Ovary (tissue), 9 donors: ENCODE data around the gene STYXL1. TPM values are rescaled to one million over a fixed set of nuclear protein-coding genes. Genes with fewer than 3 reads are reported as not detected.

ENCODE experiments used
- DNase-seq, 5 donors: peaks; one replicate each; pipeline ENCODE4 v3.0.0-alpha.2; 2019 to 2020
- H3K27ac ChIP-seq, 2 donors: fragments of 200-600 bp; one replicate each; pipeline versions ENCODE4 v1.5.1 to v1.8.0; 2019 to 2022
- H3K27me3 ChIP-seq: fragments of 200-600 bp; one replicate; pipeline ENCODE4 v1.8.0; 2022
- H3K36me3 ChIP-seq: fragments of 200-600 bp; sonication (generic); one replicate; pipeline ENCODE4 v1.5.1; 2019
- H3K4me1 ChIP-seq: one replicate; pipeline ENCODE4 v1.8.1; 2013; ENCODE audit warnings: mild to moderate bottlenecking, moderate library complexity; ENCODE audit not compliant: insufficient read depth
- H3K4me3 ChIP-seq: fragments of 200-600 bp; sonication (generic); one replicate; pipeline ENCODE4 v1.5.1; 2017
- H3K9me3 ChIP-seq, 2 donors: fragments of 200-600 bp in 1 of 2; sonication (generic) in 1 of 2; one replicate each; pipeline versions ENCODE4 v1.5.1 to v1.8.1; 2013 to 2019; ENCODE audit warnings: mild to moderate bottlenecking in 1 of 2, moderate library complexity in 1 of 2
- CTCF ChIP-seq, 3 donors: fragments of 450-650 bp in 2 of 3; fragments of 200-600 bp in 1 of 3; IDR thresholded peaks; one replicate each; pipeline versions ENCODE4 v1.5.1 to v1.8.0; 2016 to 2022; ENCODE audit warnings: antibody characterized with exemption in 3 of 3, mild to moderate bottlenecking in 1 of 3
- EP300 ChIP-seq: sonication (generic); formaldehyde crosslinking; IDR thresholded peaks from one replicate; pipeline ENCODE4 v1.6.1; 2017; ENCODE audit warnings: antibody characterized with exemption
- POLR2A ChIP-seq: fragments of 450-650 bp; IDR thresholded peaks from one replicate; pipeline ENCODE4 v1.6.1; 2017; ENCODE audit warnings: antibody characterized with exemption, mild to moderate bottlenecking, moderate library complexity
- WGBS, 3 donors: extraction: QIAGEN DNeasy Blood & Tissue Kit in 1 of 3; methylation state at CpG; one replicate each; pipeline versions ENCODE4 v1.1.5 to v1.1.7; 2013 to 2017; 5-methylcytosine and 5-hydroxymethylcytosine counted together
- intact Hi-C, 4 donors: fragments of 100-400 bp; cut with DNase I; formaldehyde crosslinking; loops; one replicate each; pipeline versions ENCODE4 v1.11.0 to v1.15.1; 2022 to 2023
- polyA plus RNA-seq, 2 donors: library from polyadenylated mRNA; stranded (reverse); fragments of 200-250 nt in 1 of 2; fragments of 350-450 nt in 1 of 2; fragmentation: Illumina TruSeq in 1 of 2; extraction: RNeasy Lipid Tissue Mini Kit (QIAGEN cat#74804) in 1 of 2; gene quantifications; one replicate each; pipeline ENCODE4 v1.2.3, GENCODE V29; 2013 to 2014
- total RNA-seq, 7 donors: library from RNA; depleted of rRNA in 2 of 7; stranded (reverse); fragments of >200 nt in 2 of 7; fragmentation: NEBNext Ultra II Directional in 3 of 7; extraction: Animal tissue kit (Norgen Biotek cat#: 25700) in 3 of 7; gene quantifications; one replicate each; pipeline versions ENCODE4 v1.1.0 to v1.2.4, GENCODE V29; 2016 to 2023
- donor health status: DM: no; HTN: no; CAD: no; lungs with moderate emphysema.
- donor health status: DM: no; HTN: no; CAD: no.
- donor health status: Bipolar disorder and iron deficiency.
- donor health status: DM: yes; HTN: yes; CAD: no.
- donor health status: DM: no; HTN: no; CAD: no.
- donor health status: DM: yes; HTN: yes; CAD: no.

The STYXL1 gene
- total and polyA plus RNA-seq, 9 donors = 15.7 to 39.9 (median 31.2) TPM

GRCh38 chr7:76050545-76050944 lies 2.7 kb upstream of the STYXL1 start:
- DNase-seq = no peak
- Histone ChIP-seq H3K27ac (no peak overlapping the region), H3K4me3 (no peak overlapping the region), H3K9me3 (no peaks in the 10 kb centered on the region), H3K27me3 (no peaks in the 10 kb centered on the region), H3K36me3 (no peaks in the 10 kb centered on the region), H3K4me1 (peaks cover 9% of the 10 kb centered on the region)
- TF ChIP-seq CTCF (IDR thresholded peaks at IDR 0.05) = no peak
- no peak for TF ChIP-seq POLR2A
- no peak for TF ChIP-seq EP300
- WGBS, 3 donors = 91 to 96% (median 92%) methylated on average over 5 of the region's 5 CpGs
- intact Hi-C loops = no loop called here

GRCh38 chr7:76049295-76049694 lies 1.5 kb upstream of the STYXL1 start:
- intact Hi-C loops = loop anchor here in 2 of 4 donors (5.0 to 10.0 kb wide), 2 partner anchors 106 to 977 kb away; partner anchors contain the start of gene RCC1L (in 1 of the 2)
- H3K4me1 ChIP-seq = peaks cover 9% of the 10 kb centered on the region
- no peaks in the 10 kb centered on the region for H3K9me3 ChIP-seq
- H3K36me3 ChIP-seq = no peaks in the 10 kb centered on the region
- TF ChIP-seq EP300 = no peak
- no peak for TF ChIP-seq POLR2A
- no peak for TF ChIP-seq CTCF (IDR thresholded peaks at IDR 0.05)
- H3K27me3 ChIP-seq = no peaks in the 10 kb centered on the region
- DNase-seq = no peak
- 89 to 96% (median 93%) methylated on average over 6 of the region's 6 CpGs for WGBS, 3 donors
- H3K4me3 ChIP-seq = no peak overlapping the region
- H3K27ac ChIP-seq = no peak overlapping the region

- 0 to 2% (median 1%) methylated on average over 9 of the region's 9 CpGs for WGBS, 3 donors
- no peak for DNase-seq
- intact Hi-C loops = loop anchor here in 2 of 4 donors (5.0 to 10.0 kb wide), 2 partner anchors 106 to 976 kb away; partner anchors contain the start of gene RCC1L (in 1 of the 2)
Measured at GRCh38 chr7:76048668-76048988, 828 bp upstream of the STYXL1 start.

GRCh38 chr7:76047305-76047810 lies 442 bp downstream of the STYXL1 start:
- H3K36me3 ChIP-seq = no peaks in the 10 kb centered on the region
- peak overlapping the region; percentile 66 for H3K4me3 ChIP-seq
- WGBS, 3 donors = 0 to 1% (median 1%) methylated on average over 21 of the region's 21 CpGs
- H3K4me1 ChIP-seq = peaks cover 9% of the 10 kb centered on the region
- H3K27me3 ChIP-seq = no peaks in the 10 kb centered on the region
- DNase-seq = peak in 1 of 5 donors; percentile 27
- intact Hi-C loops = loop anchor here in 2 of 4 donors (5.0 to 10.0 kb wide), 2 partner anchors 107 to 975 kb away; partner anchors contain the start of gene RCC1L (in 1 of the 2)
- TF ChIP-seq EP300 (no peak), POLR2A (no peak), CTCF (IDR thresholded peaks at IDR 0.05) (no peak)
- H3K27ac ChIP-seq = peak overlapping the region; percentile 23 to 71
- H3K9me3 ChIP-seq = no peaks in the 10 kb centered on the region

More at GRCh38 chr7:76048668-76048988, 828 bp upstream of the STYXL1 start:
- H3K27me3 ChIP-seq = no peaks in the 10 kb centered on the region
- no peak overlapping the region for H3K27ac ChIP-seq
- peak overlapping the region; percentile 66 for H3K4me3 ChIP-seq
- H3K4me1 ChIP-seq = peaks cover 9% of the 10 kb centered on the region
- no peaks in the 10 kb centered on the region for H3K9me3 ChIP-seq
- H3K36me3 ChIP-seq = no peaks in the 10 kb centered on the region
- TF ChIP-seq CTCF (IDR thresholded peaks at IDR 0.05) = no peak
- TF ChIP-seq EP300 = no peak
- TF ChIP-seq POLR2A = no peak
